Measurements from ENCODE around the gene TMEM225B.

The TMEM225B gene

DNA sequence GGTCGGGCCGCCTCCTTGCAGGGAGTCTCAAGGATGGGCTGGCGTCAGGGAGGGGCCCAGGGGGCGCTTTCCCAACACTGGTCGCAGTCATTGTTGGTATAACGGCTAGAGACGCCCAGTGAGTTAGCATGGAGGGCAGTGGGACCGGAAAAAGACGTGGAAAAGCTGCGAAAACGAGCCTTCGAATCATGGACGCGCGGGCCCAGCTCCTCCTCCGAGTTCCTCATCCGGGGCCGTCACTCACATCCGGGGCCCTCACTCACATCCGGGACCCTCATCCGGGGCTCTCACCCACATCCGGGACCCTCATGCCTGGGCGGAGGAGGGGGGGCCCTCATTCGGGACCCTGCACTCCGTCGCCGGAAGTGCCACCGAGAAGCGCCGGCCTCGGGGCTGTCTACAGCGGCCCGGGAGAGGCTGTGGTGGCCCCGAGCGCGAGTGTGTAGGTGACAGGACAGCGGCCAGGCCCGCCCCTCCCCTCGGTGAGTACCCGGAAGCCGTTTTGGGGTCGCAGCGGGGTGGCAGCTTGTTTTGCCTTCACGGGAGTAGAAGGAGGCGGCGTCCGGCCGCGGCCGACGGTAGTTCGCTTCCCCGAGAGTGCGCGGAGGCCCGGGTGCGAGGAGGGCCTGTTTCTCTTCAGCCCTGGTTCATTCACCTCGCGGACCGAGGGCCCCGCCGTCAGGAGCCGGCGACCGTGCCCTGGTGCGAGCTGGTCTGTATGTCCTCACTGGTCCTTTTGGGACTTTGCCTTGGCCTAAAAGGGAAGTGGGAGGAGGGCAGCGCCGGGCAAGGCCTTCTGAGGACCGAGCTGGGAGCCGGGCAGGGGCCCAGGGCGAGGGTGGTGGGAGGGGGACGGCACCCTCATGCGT, 39.5 kb upstream of the TMEM225B start, which contains the start of gene ZNF655 (continued):
- peak; percentile 67; the same call in 1 of the 2 replicates for TF ChIP-seq ELK4 (IDR thresholded peaks at IDR 0.05; ENCODE audit: borderline replicate concordance, low read depth, low read length)
- TF ChIP-seq, protein P1, sequence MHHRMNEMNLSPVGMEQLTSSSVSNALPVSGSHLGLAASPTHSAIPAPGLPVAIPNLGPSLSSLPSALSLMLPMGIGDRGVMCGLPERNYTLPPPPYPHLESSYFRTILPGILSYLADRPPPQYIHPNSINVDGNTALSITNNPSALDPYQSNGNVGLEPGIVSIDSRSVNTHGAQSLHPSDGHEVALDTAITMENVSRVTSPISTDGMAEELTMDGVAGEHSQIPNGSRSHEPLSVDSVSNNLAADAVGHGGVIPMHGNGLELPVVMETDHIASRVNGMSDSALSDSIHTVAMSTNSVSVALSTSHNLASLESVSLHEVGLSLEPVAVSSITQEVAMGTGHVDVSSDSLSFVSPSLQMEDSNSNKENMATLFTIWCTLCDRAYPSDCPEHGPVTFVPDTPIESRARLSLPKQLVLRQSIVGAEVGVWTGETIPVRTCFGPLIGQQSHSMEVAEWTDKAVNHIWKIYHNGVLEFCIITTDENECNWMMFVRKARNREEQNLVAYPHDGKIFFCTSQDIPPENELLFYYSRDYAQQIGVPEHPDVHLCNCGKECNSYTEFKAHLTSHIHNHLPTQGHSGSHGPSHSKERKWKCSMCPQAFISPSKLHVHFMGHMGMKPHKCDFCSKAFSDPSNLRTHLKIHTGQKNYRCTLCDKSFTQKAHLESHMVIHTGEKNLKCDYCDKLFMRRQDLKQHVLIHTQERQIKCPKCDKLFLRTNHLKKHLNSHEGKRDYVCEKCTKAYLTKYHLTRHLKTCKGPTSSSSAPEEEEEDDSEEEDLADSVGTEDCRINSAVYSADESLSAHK (tag by site-specific recombination; IDR thresholded peaks at IDR 0.05): 0 out of 2 replicates have a peak, but pooled peaks have one; percentile 15
- TF ChIP-seq ZNF529 (tag by site-specific recombination; IDR thresholded peaks at IDR 0.05; ENCODE audit: insufficient replicate concordance): no peak
- peak; percentile 60 for TF ChIP-seq KLF16 (tag by site-specific recombination; IDR thresholded peaks at IDR 0.05)
- no peak for TF ChIP-seq ZNF513 (tag by site-specific recombination; IDR thresholded peaks at IDR 0.05)
- TF ChIP-seq ZNF398 (tag by site-specific recombination; IDR thresholded peaks at IDR 0.05): 0 out of 2 replicates have a peak, but pooled peaks have one; percentile 12
- TF ChIP-seq OVOL3 (tag by site-specific recombination; IDR thresholded peaks at IDR 0.05): 0 out of 2 replicates have a peak, but pooled peaks have one; percentile 7
- TF ChIP-seq ZNF560 (tag by site-specific recombination; IDR thresholded peaks at IDR 0.05; ENCODE audit: borderline replicate concordance): no peak
- TF ChIP-seq ZNF211 (tag by site-specific recombination; IDR thresholded peaks at IDR 0.05; ENCODE audit: low read depth): no peak
- TF ChIP-seq ZNF677 (tag by site-specific recombination; IDR thresholded peaks at IDR 0.05): no peak
- TF ChIP-seq KLF10 (tag by site-specific recombination; IDR thresholded peaks at IDR 0.05): no peak
- TF ChIP-seq, protein P2, sequence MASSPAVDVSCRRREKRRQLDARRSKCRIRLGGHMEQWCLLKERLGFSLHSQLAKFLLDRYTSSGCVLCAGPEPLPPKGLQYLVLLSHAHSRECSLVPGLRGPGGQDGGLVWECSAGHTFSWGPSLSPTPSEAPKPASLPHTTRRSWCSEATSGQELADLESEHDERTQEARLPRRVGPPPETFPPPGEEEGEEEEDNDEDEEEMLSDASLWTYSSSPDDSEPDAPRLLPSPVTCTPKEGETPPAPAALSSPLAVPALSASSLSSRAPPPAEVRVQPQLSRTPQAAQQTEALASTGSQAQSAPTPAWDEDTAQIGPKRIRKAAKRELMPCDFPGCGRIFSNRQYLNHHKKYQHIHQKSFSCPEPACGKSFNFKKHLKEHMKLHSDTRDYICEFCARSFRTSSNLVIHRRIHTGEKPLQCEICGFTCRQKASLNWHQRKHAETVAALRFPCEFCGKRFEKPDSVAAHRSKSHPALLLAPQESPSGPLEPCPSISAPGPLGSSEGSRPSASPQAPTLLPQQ (tag by site-specific recombination; IDR thresholded peaks at IDR 0.05): peak; percentile 80
- TF ChIP-seq ZBTB17 (tag by site-specific recombination; IDR thresholded peaks at IDR 0.05): peak; percentile 72
- no peak for TF ChIP-seq ZNF707 (tag by site-specific recombination; IDR thresholded peaks at IDR 0.05)
- peak; percentile 48 for TF ChIP-seq ZNF324 (tag by site-specific recombination; IDR thresholded peaks at IDR 0.05)
- TF ChIP-seq SP3 (tag by site-specific recombination; IDR thresholded peaks at IDR 0.05): peak; percentile 74
- peak; percentile 93 for TF ChIP-seq ZBTB10 (tag by site-specific recombination; IDR thresholded peaks at IDR 0.05)
- peak; percentile 76 for TF ChIP-seq ZEB2 (tag by site-specific recombination; IDR thresholded peaks at IDR 0.05)
- TF ChIP-seq ZNF394 (tag by site-specific recombination; IDR thresholded peaks at IDR 0.05; ENCODE audit: borderline replicate concordance): peak; percentile 79
- TF ChIP-seq KLF7 (tag by site-specific recombination; IDR thresholded peaks at IDR 0.05; ENCODE audit: borderline replicate concordance): 0 out of 2 replicates have a peak, but pooled peaks have one; percentile 9
- no peak for TF ChIP-seq ZNF639 (tag by site-specific recombination; IDR thresholded peaks at IDR 0.05)
- peak; percentile 26; the same call in 1 of the 2 replicates for TF ChIP-seq ZFHX2 (tag by site-specific recombination; conservative IDR thresholded peaks at IDR 0.05)
- TF ChIP-seq ZFP3 (tag by site-specific recombination; IDR thresholded peaks at IDR 0.05; ENCODE audit: low read depth): no peak
- peak; percentile 46 for TF ChIP-seq GLIS1 (tag by site-specific recombination; IDR thresholded peaks at IDR 0.05)
- peak; percentile 82; the same call in 1 of the 2 replicates for TF ChIP-seq YY2 (tag by site-specific recombination; IDR thresholded peaks at IDR 0.05)

Measured in HEK293 (cell line).